ENCODE measurements around the gene VAMP2.

VAMP2 gene

DNA sequence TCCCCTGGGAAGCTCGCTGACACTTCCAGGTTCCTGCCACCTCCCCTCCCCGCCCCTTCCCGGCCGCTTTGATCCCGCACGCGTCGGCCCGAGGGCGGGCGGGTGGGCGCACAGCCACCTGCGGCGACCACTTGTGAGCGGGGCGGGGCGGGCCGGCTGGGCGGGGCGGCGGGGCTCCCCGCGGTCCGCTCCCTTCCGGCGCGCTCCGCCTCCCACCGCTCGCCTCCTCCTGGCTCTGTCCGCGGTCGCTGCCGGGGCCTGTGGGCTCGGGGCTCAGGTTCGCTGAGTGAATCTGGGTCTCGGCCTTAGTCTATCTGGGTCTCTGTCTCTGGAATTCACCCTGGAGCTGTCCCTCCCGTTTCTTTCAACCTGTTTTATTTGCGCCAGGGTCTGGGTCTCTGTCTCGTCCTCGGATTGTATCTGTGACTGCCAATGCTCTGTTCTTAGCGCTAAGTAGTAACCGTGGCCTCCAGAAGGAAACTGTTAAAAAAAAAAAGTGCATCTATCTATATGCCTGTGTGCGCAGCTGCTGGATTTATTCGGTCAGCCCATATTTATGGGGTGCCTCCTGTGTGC is 36.2 kb downstream of the VAMP2 start:
- peaks cover 37% of the 10 kb centered on the region for H3K36me3 Mint-ChIP-seq
- H3K4me3 Mint-ChIP-seq = peak overlapping the region; percentile 82
- DNase-seq (ENCODE audit: low spot score in 2 of 2) (peak; percentile 45 to 78), ATAC-seq (peak; percentile 63)
- no peaks in the 10 kb centered on the region for H3K9me3 Mint-ChIP-seq
- H3K4me1 Mint-ChIP-seq = peaks cover 53% of the 10 kb centered on the region
- H3K27ac Mint-ChIP-seq = peak overlapping the region; percentile 100

- H3K4me1 Mint-ChIP-seq = peaks cover 56% of the 10 kb centered on the region
- peaks cover 40% of the 10 kb centered on the region for H3K36me3 Mint-ChIP-seq
- DNase-seq (ENCODE audit: low spot score in 2 of 2) = no peak
- peak overlapping the region; percentile 82 for H3K4me3 Mint-ChIP-seq
- ATAC-seq = no peak
- H3K9me3 Mint-ChIP-seq = no peaks in the 10 kb centered on the region
- peak overlapping the region; percentile 100 for H3K27ac Mint-ChIP-seq
Observed at GRCh38 chr17:8125947-8126490, 36.7 kb downstream of the VAMP2 start.

- DNase-seq (ENCODE audit: low spot score in 2 of 2) (peak; percentile 92 to 98), ATAC-seq (peak; percentile 43)
- Mint-ChIP-seq H3K36me3 (peaks cover 47% of the 10 kb centered on the region), H3K4me1 (peaks cover 63% of the 10 kb centered on the region), H3K4me3 (peak overlapping the region; percentile 82), H3K27ac (peak overlapping the region; percentile 100), H3K9me3 (no peaks in the 10 kb centered on the region)
Observed at GRCh38 chr17:8125154-8125946, 37.4 kb downstream of the VAMP2 start.

DNA sequence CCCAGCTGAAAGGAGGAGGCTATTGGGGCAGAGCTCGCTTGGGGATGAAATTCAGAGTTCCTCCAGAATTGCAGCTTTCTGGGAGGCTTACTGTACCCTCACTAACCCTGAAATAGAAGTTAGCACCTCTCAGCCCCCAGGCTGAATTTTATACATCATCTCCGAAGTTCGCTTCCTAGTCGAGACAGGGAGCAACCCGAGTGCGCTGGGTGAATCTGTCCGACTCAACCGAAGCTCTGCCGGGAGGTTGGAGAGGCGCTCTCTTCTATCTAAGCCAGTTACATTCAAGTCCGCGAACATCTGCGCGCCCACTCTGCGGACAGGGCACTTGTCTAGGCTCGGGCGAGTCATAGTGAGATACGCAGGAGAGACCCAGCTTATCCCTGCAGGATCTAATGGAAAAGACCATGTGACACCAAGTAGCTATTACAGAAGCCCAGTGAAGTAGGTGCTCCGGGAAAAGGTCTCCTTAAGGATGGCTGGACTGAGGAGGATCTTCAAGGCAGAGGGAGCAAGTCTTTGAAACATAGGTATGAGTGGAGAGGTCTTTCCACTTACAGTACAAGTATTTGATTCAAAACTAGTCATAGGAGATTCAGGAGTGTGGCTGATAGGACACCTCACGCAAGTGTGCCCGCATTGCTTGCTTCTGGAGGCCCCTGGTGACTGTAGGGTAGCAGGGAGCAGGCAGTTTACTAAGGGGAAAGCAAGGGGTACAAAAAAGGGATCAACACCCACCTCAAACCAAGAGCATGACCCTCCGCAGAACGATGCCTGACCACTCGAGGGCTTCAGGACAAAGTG is 38.2 kb downstream of the VAMP2 start:
- peak overlapping the region; percentile 82 for H3K4me3 Mint-ChIP-seq
- ATAC-seq = peak; percentile 6
- peaks cover 55% of the 10 kb centered on the region for H3K36me3 Mint-ChIP-seq

DNA sequence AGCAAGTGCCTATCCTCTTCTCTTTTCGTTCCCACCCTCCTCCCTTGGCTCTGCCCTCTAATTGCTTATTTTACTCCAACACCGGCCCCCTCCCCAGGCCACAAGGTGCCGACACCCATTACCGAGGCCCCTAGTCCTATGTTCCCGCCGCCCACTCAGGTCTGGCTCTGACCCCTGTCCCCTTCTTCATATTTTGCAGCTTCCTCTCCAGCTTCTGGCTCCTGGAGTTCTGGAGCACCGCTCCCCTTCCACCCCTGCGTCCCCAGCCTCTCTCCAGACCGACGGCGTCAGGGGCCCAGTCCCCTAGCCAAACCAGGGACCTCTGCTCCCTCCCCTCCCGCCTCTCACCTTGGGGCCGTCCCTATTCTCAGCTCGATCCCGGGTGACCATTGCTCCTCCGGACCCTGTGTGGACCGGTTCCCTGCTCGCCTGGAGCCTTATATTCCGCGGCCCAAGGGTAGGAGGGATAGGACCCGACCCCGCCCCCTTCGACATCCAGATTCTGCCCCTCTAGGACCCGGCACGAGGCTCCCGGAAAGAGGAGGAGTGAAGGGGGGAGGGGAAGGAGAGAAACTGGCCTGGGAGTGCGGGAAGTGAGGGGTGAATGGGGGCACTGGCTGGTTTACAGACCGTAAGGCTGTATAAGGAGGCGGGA is 38.9 kb downstream of the VAMP2 start, which contains the start of gene HES7:
Gene HES7 (minus strand): TSS at position 412 of the 655 bp plus-strand sequence. CDS start 22 bp downstream, at position 390.
- peak within 1 kb of the TSS; percentile 82 for H3K4me3 Mint-ChIP-seq
- peaks cover 78% of the 10 kb centered on the region for H3K4me1 Mint-ChIP-seq
- peak within 1 kb of the TSS; percentile 100 for H3K27ac Mint-ChIP-seq
- ATAC-seq (no peak), DNase-seq (ENCODE audit: low spot score in 2 of 2) (no peak)
- H3K36me3 Mint-ChIP-seq = peaks cover 62% of the 10 kb centered on the region
- no peaks in the 10 kb centered on the region for H3K9me3 Mint-ChIP-seq

More for the DNA sequence above, 38.2 kb downstream of the VAMP2 start:
- Mint-ChIP-seq H3K4me1 (peaks cover 70% of the 10 kb centered on the region), H3K27ac (peak overlapping the region; percentile 100), H3K9me3 (no peaks in the 10 kb centered on the region)
- DNase-seq (ENCODE audit: low spot score in 2 of 2) = no peak

DNA sequence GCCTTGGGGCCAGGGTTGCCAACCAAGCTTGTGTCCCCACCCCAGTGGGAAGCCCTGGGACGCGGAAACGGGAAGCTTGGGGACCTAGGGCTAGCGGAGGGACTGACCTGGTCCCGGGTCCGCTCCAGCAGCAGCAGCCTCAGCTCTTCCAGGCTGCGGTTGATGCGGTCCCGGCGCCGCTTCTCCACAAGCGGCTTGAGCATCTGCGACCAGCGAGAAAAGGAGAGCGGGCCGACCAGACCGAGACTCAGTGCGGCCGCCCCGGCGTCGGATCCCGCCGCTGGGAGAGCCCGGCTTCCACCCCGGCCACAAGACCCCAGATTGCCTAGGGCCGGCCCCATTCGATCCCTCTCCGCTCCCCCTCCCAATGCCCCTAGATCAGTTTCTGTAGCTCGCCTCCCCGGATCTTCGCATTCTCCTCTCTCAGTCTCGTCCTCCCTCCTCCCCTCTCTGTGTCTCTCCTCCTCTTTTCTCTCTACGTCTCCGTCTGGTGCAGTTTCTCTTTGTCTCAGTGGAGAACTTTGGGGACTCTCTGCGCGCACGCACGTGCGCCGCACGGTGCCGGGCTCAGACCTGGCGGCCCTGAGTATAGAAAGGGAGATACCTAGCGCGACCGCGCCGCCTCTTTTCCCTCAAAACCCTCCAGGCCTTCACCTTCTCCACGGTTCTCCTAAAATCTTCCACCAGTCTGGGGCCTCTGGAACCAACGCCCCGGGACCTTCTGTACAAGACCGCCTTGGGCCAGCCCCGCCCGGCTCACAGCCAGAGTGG is 39.6 kb downstream of the VAMP2 start:
- ATAC-seq = peak; percentile 6
- DNase-seq (ENCODE audit: low spot score in 2 of 2) = peak in 1 of 2 donors; percentile 74

DNA sequence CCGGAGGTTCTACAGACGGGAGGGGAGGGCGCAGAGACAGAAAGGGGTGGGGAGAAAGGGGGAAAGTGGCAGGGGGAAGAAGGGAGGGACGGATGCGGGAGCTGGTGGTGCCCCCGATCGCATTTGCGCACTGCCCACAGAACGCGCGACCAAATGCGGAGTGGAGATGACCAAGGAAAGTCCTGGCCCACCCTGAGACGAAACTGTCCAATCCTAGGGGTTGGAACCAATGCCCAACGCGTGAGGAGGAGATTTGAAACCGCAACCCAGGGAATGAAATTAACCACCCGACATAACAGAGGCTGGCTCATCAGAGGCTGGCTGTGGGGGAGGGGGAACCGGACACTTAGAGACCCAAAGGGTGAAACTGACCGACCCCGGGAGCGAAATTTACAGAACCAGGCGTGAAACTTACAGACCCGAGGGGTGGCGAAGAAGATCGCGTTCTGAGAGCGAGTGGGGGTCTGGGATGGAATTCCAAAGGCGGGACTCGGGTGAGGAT is 40.3 kb downstream of the VAMP2 start:
- Mint-ChIP-seq H3K4me3 (peak overlapping the region; percentile 82), H3K36me3 (peaks cover 71% of the 10 kb centered on the region), H3K4me1 (peaks cover 91% of the 10 kb centered on the region), H3K9me3 (no peaks in the 10 kb centered on the region), H3K27ac (no peak overlapping the region)
- DNase-seq (ENCODE audit: low spot score in 2 of 2) (peak in 1 of 2 donors; percentile 66), ATAC-seq (no peak)

More for the DNA sequence above, 39.6 kb downstream of the VAMP2 start:
- Mint-ChIP-seq H3K4me3 (peak overlapping the region; percentile 82), H3K4me1 (peaks cover 85% of the 10 kb centered on the region), H3K36me3 (peaks cover 69% of the 10 kb centered on the region), H3K27ac (peak overlapping the region; percentile 36), H3K9me3 (no peaks in the 10 kb centered on the region)

- Mint-ChIP-seq H3K4me3 (peak overlapping the region; percentile 82), H3K27ac (no peak overlapping the region), H3K4me1 (peaks cover 86% of the 10 kb centered on the region), H3K9me3 (no peaks in the 10 kb centered on the region), H3K36me3 (peaks cover 70% of the 10 kb centered on the region)
- DNase-seq (ENCODE audit: low spot score in 2 of 2) (peak; percentile 57 to 88), ATAC-seq (peak; percentile 45)
Observed at GRCh38 chr17:8121681-8122421, 40.9 kb downstream of the VAMP2 start.

DNA sequence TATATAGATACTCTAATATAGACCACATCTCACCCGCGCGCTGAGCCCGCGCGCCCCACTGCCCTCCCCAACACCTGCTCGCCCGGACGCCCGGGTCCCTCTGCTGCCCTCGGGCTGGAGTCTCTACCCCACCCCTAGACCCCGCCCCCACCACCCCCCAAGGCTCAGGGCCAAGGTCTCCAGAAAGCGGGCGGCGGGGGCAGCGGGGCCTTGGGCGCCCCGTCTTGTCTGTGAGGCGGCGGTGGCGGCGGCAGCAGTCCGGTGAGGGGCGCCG is 41.4 kb downstream of the VAMP2 start:
- Mint-ChIP-seq H3K27ac (peak overlapping the region; percentile 100), H3K4me1 (peaks cover 81% of the 10 kb centered on the region), H3K4me3 (peak overlapping the region; percentile 82), H3K36me3 (peaks cover 64% of the 10 kb centered on the region), H3K9me3 (no peaks in the 10 kb centered on the region)
- DNase-seq (ENCODE audit: low spot score in 2 of 2) (no peak), ATAC-seq (no peak)

- peak; percentile 66 to 93 for DNase-seq (ENCODE audit: low spot score in 2 of 2)
- H3K4me3 Mint-ChIP-seq = peak overlapping the region; percentile 82
- ATAC-seq = peak; percentile 3
Observed at GRCh38 chr17:8120520-8121406, 42.0 kb downstream of the VAMP2 start.

DNA sequence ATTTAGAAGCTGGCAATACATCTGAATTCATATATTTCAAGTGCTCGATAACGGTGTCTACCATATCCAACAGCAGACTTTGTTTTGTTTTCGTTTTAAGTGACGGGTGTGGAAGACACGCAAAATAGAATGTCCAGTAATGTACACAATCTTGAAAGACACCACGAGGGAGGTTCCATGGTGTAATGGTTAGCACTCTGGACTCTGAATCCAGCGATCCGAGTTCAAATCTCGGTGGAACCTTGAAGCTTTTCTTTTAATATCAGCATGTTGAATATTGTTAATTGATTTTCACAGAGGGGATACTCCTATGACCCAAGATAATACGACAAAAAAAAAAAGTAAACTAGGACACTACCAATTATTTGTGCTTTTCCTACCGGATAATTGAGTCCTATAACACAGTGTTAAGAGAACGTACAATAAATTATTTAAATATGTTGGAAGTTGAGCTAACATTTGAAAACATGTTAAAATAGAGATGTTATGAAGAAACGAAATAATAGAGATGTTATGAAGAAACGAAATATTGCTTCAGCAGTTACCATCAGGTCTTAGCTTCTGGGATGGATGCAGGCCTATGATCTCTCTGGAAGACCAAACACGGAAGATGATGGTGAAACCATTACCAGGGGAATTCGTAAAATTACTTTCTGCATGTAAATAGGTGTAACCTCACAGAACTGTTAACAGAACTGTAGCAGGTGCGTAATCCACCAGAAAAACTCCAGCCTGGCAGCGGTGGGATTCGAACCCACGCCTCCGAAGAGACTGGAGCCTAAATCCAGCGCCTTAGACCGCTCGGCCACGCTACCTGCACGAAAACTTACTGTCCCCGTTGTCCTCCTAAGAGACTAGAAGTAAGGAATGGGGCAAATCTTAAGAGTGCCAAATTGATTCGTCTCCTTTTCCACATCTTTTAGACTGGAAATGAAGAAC is 42.9 kb downstream of the VAMP2 start:
- peak; percentile 85 to 98 for DNase-seq (ENCODE audit: low spot score in 2 of 2)
- H3K4me3 Mint-ChIP-seq = peak overlapping the region; percentile 82
- ATAC-seq = peak; percentile 42
- peak overlapping the region; percentile 100 for H3K27ac Mint-ChIP-seq
- peaks cover 50% of the 10 kb centered on the region for H3K36me3 Mint-ChIP-seq
- H3K9me3 Mint-ChIP-seq = no peaks in the 10 kb centered on the region
- H3K4me1 Mint-ChIP-seq = peaks cover 66% of the 10 kb centered on the region

More at GRCh38 chr17:8120520-8121406, 42.0 kb downstream of the VAMP2 start:
- Mint-ChIP-seq H3K4me1 (peaks cover 75% of the 10 kb centered on the region), H3K27ac (peak overlapping the region; percentile 100), H3K36me3 (peaks cover 59% of the 10 kb centered on the region), H3K9me3 (no peaks in the 10 kb centered on the region)

Measured in stimulated activated effector memory CD8-positive, alpha-beta T cell treated with anti-CD3 and anti-CD28 coated beads, Interleukin-12 subunit alpha, Interleukin-12 subunit beta, amount 100 ng/mL, for 72 hours (primary cell).